H1 (cell line): Measurements from ENCODE around the gene CORO7. TPM values are rescaled to one million over a fixed set of nuclear protein-coding genes. Genes with fewer than 3 reads are reported as not detected.

ENCODE experiments used
- CTCF ChIA-PET: fragments of 300-600 bp; sonication (Branson Sonifier 250); formaldehyde crosslinking; loops from one replicate; lab custom pipeline; 2021; ENCODE audit not compliant: partially characterized antibody; lab: Charles Lee
- POLR2A ChIA-PET: fragments of 300-600 bp; sonication (Branson Sonifier 250); formaldehyde crosslinking; loops from one replicate; lab custom pipeline; 2021; ENCODE audit warnings: inconsistent platforms; ENCODE audit not compliant: partially characterized antibody; lab: Charles Lee
- DNase-seq, 2 experiments: peaks; one replicate each; pipeline versions ENCODE4 v3.0.0 to v3.0.0-alpha.2; 2010 to 2022; ENCODE audit warnings: low spot score in 2 of 2, low read depth in 1 of 2, mixed read lengths in 1 of 2
- FAIRE-seq: peaks from 2 replicates; lab custom pipeline; 2011; peaks lifted over from hg19 to GRCh38; lab: Jason Lieb, UNC
- H2AFZ ChIP-seq: 2 replicates; pipeline ENCODE4 v1.8.1; 2012; ENCODE audit warnings: low read length, inconsistent platforms
- H2AK5ac ChIP-seq: 2 replicates; pipeline ENCODE4 v1.6.1; 2013; ENCODE audit warnings: low read depth, low read length
- H2BK120ac ChIP-seq: replicated peaks from 2 replicates; pipeline ENCODE3; 2013; ENCODE audit warnings: low read depth, low read length, inconsistent platforms
- H2BK12ac ChIP-seq: 2 replicates; pipeline ENCODE4 v1.6.1; 2013; ENCODE audit warnings: low read depth, low read length
- H2BK15ac ChIP-seq: 2 replicates; pipeline ENCODE4 v1.6.1; 2013; ENCODE audit warnings: low read length
- H2BK20ac ChIP-seq: 2 replicates; pipeline ENCODE4 v1.6.1; 2013; ENCODE audit warnings: low read length
- H2BK5ac ChIP-seq: 2 replicates; pipeline ENCODE4 v1.6.1; 2013; ENCODE audit warnings: low read depth, low read length
- H3K14ac ChIP-seq: 2 replicates; pipeline ENCODE4 v1.6.1; 2013; ENCODE audit warnings: inconsistent platforms; ENCODE audit not compliant: insufficient read length
- H3K18ac ChIP-seq: 2 replicates; pipeline ENCODE4 v1.6.1; 2013; ENCODE audit warnings: low read length; ENCODE audit errors: extremely low read depth
- H3K23ac ChIP-seq: 2 replicates; pipeline ENCODE4 v1.6.1; 2013; ENCODE audit warnings: inconsistent platforms; ENCODE audit not compliant: insufficient read length
- H3K23me2 ChIP-seq: 2 replicates; pipeline ENCODE4 v1.6.1; 2013; ENCODE audit warnings: low read depth, low read length
- H3K27ac ChIP-seq: 2 replicates; pipeline ENCODE4 v1.6.1; 2011; ENCODE audit warnings: low read depth, low read length, inconsistent platforms
- H3K27me3 ChIP-seq, 4 experiments: replicated peaks in 1 of 4; 1 replicate in 1 of 4; 2 replicates in 3 of 4; pipeline versions ENCODE4 v1.6.1 to v1.8.1; 2011 to 2013; ENCODE audit warnings: low read length in 3 of 4, mild to moderate bottlenecking in 3 of 4, inconsistent platforms in 2 of 4, mixed read lengths in 2 of 4, moderate library complexity in 1 of 4; ENCODE audit not compliant: control insufficient read depth in 3 of 4, insufficient read depth in 3 of 4; ENCODE audit errors: extremely low read depth in 1 of 4
- H3K36me3 ChIP-seq, 4 experiments: 2 replicates each; pipeline versions ENCODE4 v1.6.1 to v1.8.1; 2011 to 2013; ENCODE audit warnings: mild to moderate bottlenecking in 4 of 4, low read length in 3 of 4, moderate library complexity in 2 of 4, control low read depth in 1 of 4, inconsistent platforms in 1 of 4; ENCODE audit not compliant: insufficient read depth in 4 of 4, control insufficient read depth in 2 of 4
- H3K4ac ChIP-seq: replicated peaks from 2 replicates; pipeline ENCODE3; 2013; ENCODE audit warnings: low read length, low read depth, mixed read lengths, inconsistent platforms; ENCODE audit not compliant: insufficient read length
- H3K4me1 ChIP-seq, 4 experiments: replicated peaks in 1 of 4; 1 replicate in 1 of 4; 2 replicates in 3 of 4; pipeline versions ENCODE4 v1.6.1 to v1.8.1; 2011 to 2013; ENCODE audit warnings: low read length in 3 of 4, inconsistent platforms in 2 of 4, mixed read lengths in 1 of 4; ENCODE audit not compliant: insufficient read depth in 4 of 4, control insufficient read depth in 3 of 4
- H3K4me2 ChIP-seq, 2 experiments: 2 replicates each; pipeline versions ENCODE4 v1.6.1 to v1.8.1; 2011 to 2013; ENCODE audit warnings: low read depth in 2 of 2, low read length in 2 of 2, control low read depth in 1 of 2, inconsistent platforms in 1 of 2, mild to moderate bottlenecking in 1 of 2; ENCODE audit not compliant: insufficient read depth in 1 of 2
- H3K4me3 ChIP-seq, 4 experiments: fragments of 200-600, 300-600 bp in 1 of 4; sonication (generic), shearing (Covaris generic), sonication (Bioruptor Twin) in 1 of 4; 2 replicates each; pipeline versions ENCODE4 v1.5.1 to v1.8.1; 2011 to 2016; ENCODE audit warnings: low read length in 4 of 4, low read depth in 3 of 4, control low read depth in 2 of 4, inconsistent platforms in 2 of 4, mild to moderate bottlenecking in 2 of 4, mixed read lengths in 1 of 4, moderate library complexity in 1 of 4; ENCODE audit not compliant: insufficient read depth in 2 of 4; ENCODE audit errors: extremely low read depth in 1 of 4
- H3K56ac ChIP-seq: replicated peaks from 2 replicates; pipeline ENCODE3; 2013; ENCODE audit warnings: low read depth, mild to moderate bottlenecking, mixed read lengths, low read length, inconsistent platforms; ENCODE audit not compliant: insufficient read length
- H3K79me1 ChIP-seq: 2 replicates; pipeline ENCODE4 v1.6.1; 2013; ENCODE audit warnings: low read depth, low read length, control low read depth
- H3K79me2 ChIP-seq, 2 experiments: 2 replicates each; pipeline versions ENCODE4 v1.6.1 to v1.8.1; 2012 to 2013; ENCODE audit warnings: low read length in 2 of 2, mild to moderate bottlenecking in 2 of 2, inconsistent platforms in 1 of 2; ENCODE audit not compliant: insufficient read depth in 2 of 2, control insufficient read depth in 1 of 2
- H3K9ac ChIP-seq, 4 experiments: replicated peaks in 1 of 4; 1 replicate in 1 of 4; 2 replicates in 3 of 4; pipeline versions ENCODE4 v1.6.1 to v1.8.1; 2011 to 2013; ENCODE audit warnings: low read depth in 3 of 4, low read length in 3 of 4, control low read depth in 2 of 4, mild to moderate bottlenecking in 2 of 4, moderate library complexity in 2 of 4, inconsistent platforms in 1 of 4; ENCODE audit errors: extremely low read depth in 1 of 4
- H3K9me3 ChIP-seq, 2 experiments: 2 replicates each; pipeline versions ENCODE4 v1.6.1 to v1.8.1; 2012 to 2013; ENCODE audit warnings: mild to moderate bottlenecking in 2 of 2, moderate library complexity in 2 of 2, control low read depth in 1 of 2, inconsistent platforms in 1 of 2, low read depth in 1 of 2, low read length in 1 of 2, mixed read lengths in 1 of 2; ENCODE audit not compliant: insufficient read depth in 2 of 2
- H4K20me1 ChIP-seq, 2 experiments: replicated peaks in 1 of 2; 2 replicates each; pipeline versions ENCODE3 to v1.8.1; 2011 to 2013; ENCODE audit warnings: inconsistent platforms in 2 of 2, low read length in 2 of 2, mild to moderate bottlenecking in 1 of 2; ENCODE audit not compliant: insufficient read depth in 2 of 2, control insufficient read depth in 1 of 2
- H4K5ac ChIP-seq: 2 replicates; pipeline ENCODE4 v1.6.1; 2013; ENCODE audit warnings: low read length, low read depth, mixed read lengths, inconsistent platforms; ENCODE audit not compliant: insufficient read length
- H4K8ac ChIP-seq: 2 replicates; pipeline ENCODE4 v1.8.0; 2013; ENCODE audit warnings: mild to moderate bottlenecking, moderate library complexity, low read length, inconsistent platforms; ENCODE audit not compliant: insufficient read depth; ENCODE audit errors: extremely low read depth
- H4K91ac ChIP-seq: replicated peaks from 2 replicates; pipeline ENCODE3; 2013; ENCODE audit warnings: low read length, mixed read lengths, inconsistent platforms; ENCODE audit not compliant: insufficient read length
- CHD2 ChIP-seq: IDR thresholded peaks from 2 replicates; pipeline ENCODE4 v1.6.1; 2012; ENCODE audit warnings: low read length, improper control_type of control experiment
- CREB1 ChIP-seq: IDR thresholded peaks from 2 replicates; pipeline ENCODE4 v1.6.1; 2012; ENCODE audit warnings: inconsistent platforms
- FOSL1 ChIP-seq: IDR thresholded peaks from 2 replicates; pipeline ENCODE4 v1.6.1; 2011; ENCODE audit warnings: mild to moderate bottlenecking, low read depth, low read length, moderate library complexity; ENCODE audit not compliant: insufficient read depth
- GABPA ChIP-seq: IDR thresholded peaks from 2 replicates; pipeline ENCODE4 v1.6.1; 2011; ENCODE audit warnings: mild to moderate bottlenecking, low read length, moderate library complexity, borderline replicate concordance; ENCODE audit not compliant: insufficient read depth
- GTF2F1 ChIP-seq: IDR thresholded peaks from 2 replicates; pipeline ENCODE4 v1.6.1; 2012; ENCODE audit warnings: low read depth, low read length, improper control_type of control experiment, borderline replicate concordance
- KDM1A ChIP-seq: fragments of 200-600, 300-600 bp; sonication (generic); IDR thresholded peaks from 2 replicates; pipeline ENCODE4 v1.7.1; 2016; ENCODE audit warnings: mild to moderate bottlenecking, low read length, borderline replicate concordance
- POU5F1 ChIP-seq: IDR thresholded peaks from 2 replicates; pipeline ENCODE4 v1.6.1; 2011; ENCODE audit warnings: low read depth, mild to moderate bottlenecking, low read length, moderate library complexity
- SIX5 ChIP-seq: IDR thresholded peaks from 2 replicates; pipeline ENCODE4 v1.6.1; 2011; ENCODE audit warnings: mild to moderate bottlenecking, low read depth, low read length
- TBP ChIP-seq: IDR thresholded peaks from 2 replicates; pipeline ENCODE4 v1.6.1; 2011; ENCODE audit warnings: low read depth, low read length, improper control_type of control experiment
- ZNF274 ChIP-seq: IDR thresholded peaks from 2 replicates; pipeline ENCODE4 v1.7.0; 2012; ENCODE audit warnings: low read length, borderline replicate concordance; ENCODE audit errors: extremely low read depth
- WGBS, 2 experiments: shearing (Covaris generic) in 1 of 2; methylation state at CpG; one replicate each; pipeline versions ENCODE4 v1.1.6 to v1.1.7; 2013 to 2015; ENCODE audit warnings: low lambda C conversion rate in 2 of 2, mixed read lengths in 2 of 2, inconsistent platforms in 1 of 2, low coverage in 1 of 2, missing lambda C conversion rate in 1 of 2; ENCODE audit not compliant: insufficient replicate concordance in 2 of 2, insufficient coverage in 1 of 2, insufficient read length in 1 of 2; ENCODE audit errors: extremely low coverage in 1 of 2, missing lambda C conversion rate in 1 of 2; 5-methylcytosine and 5-hydroxymethylcytosine counted together
- polyA plus RNA-seq, 7 experiments: library from polyadenylated mRNA; depleted of rRNA in 3 of 7; stranded (reverse) in 5 of 7; unstranded in 2 of 7; fragments of >200 nt in 5 of 7; fragments of 200-250 nt in 2 of 7; gene quantifications; 1 replicate in 5 of 7; 2 replicates in 1 of 7; 4 replicates in 1 of 7; pipeline versions ENCODE4 v1.2.1 to v1.2.3, GENCODE V29; 2011 to 2013; ENCODE audit warnings: missing spikeins in 2 of 7, mixed read lengths in 2 of 7
- total RNA-seq: library from RNA; stranded (reverse); fragmentation: NEBNext Ultra II Directional; extraction: Animal tissue kit (Norgen Biotek cat#: 25700); gene quantifications from 2 replicates; pipeline ENCODE4 v1.2.1, GENCODE V29; 2021
- TF ChIP-seq, protein P1 (sequence below): IDR thresholded peaks from 2 replicates; pipeline ENCODE4 v1.6.1; 2011; ENCODE audit warnings: low read length, improper control_type of control experiment
- TF ChIP-seq, protein P2 (sequence below): IDR thresholded peaks from 2 replicates; pipeline ENCODE4 v1.6.1; 2011; ENCODE audit warnings: low read depth, mild to moderate bottlenecking, low read length; ENCODE audit not compliant: insufficient read depth

CORO7 gene
- total and polyA plus RNA-seq, 2 of the 8 experiments (the other 6 are each of a cell fraction or from before 2014, with no cell fraction given) = 25.2 to 29.8 TPM

DNA sequence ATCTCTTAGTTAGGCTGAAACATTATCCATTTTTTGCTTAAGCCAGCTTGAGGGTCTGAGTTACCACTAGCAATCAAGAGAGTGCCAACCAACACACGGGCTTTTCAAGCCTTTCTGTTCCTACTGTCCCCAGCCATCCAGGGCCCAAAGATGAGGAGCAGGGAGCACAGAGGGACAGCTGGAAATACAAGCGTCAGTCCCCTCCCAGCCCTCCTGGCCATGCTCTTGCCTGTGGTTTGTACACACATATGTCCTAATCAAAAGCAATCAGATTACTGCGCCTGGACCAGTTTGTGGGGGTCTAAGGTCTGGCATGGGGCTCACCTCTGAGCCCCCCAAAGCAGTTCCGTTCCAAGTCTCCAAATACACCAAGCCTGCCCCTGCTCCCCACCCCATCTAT is 3.5 kb downstream of the CORO7 start:
- peaks cover 9% of the 10 kb centered on the region; the same call in 1 of the 2 replicates for H3K23me2 ChIP-seq
- no peaks in the 10 kb centered on the region; a peak in 1 of 8 replicates for H3K36me3 ChIP-seq
- no peak overlapping the region for H3K56ac ChIP-seq
- no peak overlapping the region for H3K9ac ChIP-seq
- H3K14ac ChIP-seq = no peak overlapping the region
- no peak overlapping the region for H3K23ac ChIP-seq
- no peak overlapping the region for H2BK120ac ChIP-seq
- H4K5ac ChIP-seq = no peak overlapping the region
- DNase-seq = no peak
- TF ChIP-seq POU5F1 = no peak
- TF ChIP-seq, protein P1, sequence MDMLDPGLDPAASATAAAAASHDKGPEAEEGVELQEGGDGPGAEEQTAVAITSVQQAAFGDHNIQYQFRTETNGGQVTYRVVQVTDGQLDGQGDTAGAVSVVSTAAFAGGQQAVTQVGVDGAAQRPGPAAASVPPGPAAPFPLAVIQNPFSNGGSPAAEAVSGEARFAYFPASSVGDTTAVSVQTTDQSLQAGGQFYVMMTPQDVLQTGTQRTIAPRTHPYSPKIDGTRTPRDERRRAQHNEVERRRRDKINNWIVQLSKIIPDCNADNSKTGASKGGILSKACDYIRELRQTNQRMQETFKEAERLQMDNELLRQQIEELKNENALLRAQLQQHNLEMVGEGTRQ = no peak
- no peak for TF ChIP-seq CREB1
- TF ChIP-seq CHD2 = no peak
- no peak for TF ChIP-seq ZNF274
- no peak for TF ChIP-seq GABPA
- TF ChIP-seq FOSL1 = no peak
- TF ChIP-seq SIX5 = no peak
- TF ChIP-seq TBP = no peak
- no peak for TF ChIP-seq GTF2F1
- TF ChIP-seq KDM1A = no peak
- TF ChIP-seq, protein P2, sequence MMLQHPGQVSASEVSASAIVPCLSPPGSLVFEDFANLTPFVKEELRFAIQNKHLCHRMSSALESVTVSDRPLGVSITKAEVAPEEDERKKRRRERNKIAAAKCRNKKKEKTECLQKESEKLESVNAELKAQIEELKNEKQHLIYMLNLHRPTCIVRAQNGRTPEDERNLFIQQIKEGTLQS = no peak
- TF ChIP-seq, all 59 proteins: peak for 0
- ChIA-PET CTCF (interaction anchor here (0.8 to 17.2 kb wide), 5 partner anchors 9 to 123 kb away, joined by 3 to 659 read pairs (median 4); partner anchors contain the start of gene PAM16), POLR2A (interaction anchor here (1.1 kb wide), 1 partner anchor 8 kb away, joined by 3 read pairs; no protein-coding TSS in a partner anchor)
- Histone ChIP-seq H4K20me1 (peaks cover 0 to 12% of the 10 kb centered on the region in 2 experiments), H2AK5ac (no peak overlapping the region), H3K4ac (no peak overlapping the region), H3K4me1 (peaks cover 2 to 11% (median 4%) of the 10 kb centered on the region in 4 experiments; a peak in 6 of 7 replicates), H2BK20ac (no peak overlapping the region), H3K9me3 (no peaks in the 10 kb centered on the region), H2BK5ac (no peak overlapping the region), H2BK12ac (no peak overlapping the region), H4K91ac (no peak overlapping the region), H3K4me3 (no peak overlapping the region), H2AFZ (no peak overlapping the region), H3K27me3 (no peaks in the 10 kb centered on the region), H3K18ac (no peak overlapping the region), H3K27ac (no peak overlapping the region), H4K8ac (no peak overlapping the region), H3K79me2 (no peaks in the 10 kb centered on the region), H2BK15ac (no peak overlapping the region), H3K79me1 (0 out of 2 replicates have a peak, but pooled peaks cover 3% of the 10 kb centered on the region), H3K4me2 (no peak overlapping the region)
- 82% methylated on average over 4 of the region's 4 CpGs; no CpG with 5 or more reads in 1 of the 2 experiments for WGBS, 2 experiments
- FAIRE-seq = no peak
